WTC11 (cell line): Measurements from ENCODE around the gene AADACL4. TPM values are rescaled to one million over a fixed set of nuclear protein-coding genes. Genes with fewer than 3 reads are reported as not detected.
A peak's percentile ranks its signal among the peaks of the same experiment; 100 is the strongest.

Experiments
- ATAC-seq: fragments of 200-7000 bp; cut with Tn5 transposase; 2 replicates; pipeline ENCODE4 v1.10.0; 2021; ENCODE audit warnings: mild to moderate bottlenecking, moderate library complexity
- CTCF ChIA-PET: fragments of 300-600 bp; sonication (Branson Sonifier 250); formaldehyde crosslinking; loops from one replicate; lab custom pipeline; 2021; ENCODE audit warnings: antibody characterized with exemption; lab: Charles Lee
- POLR2A ChIA-PET: fragments of 350-600 bp; sonication (Branson Sonifier 250); formaldehyde crosslinking; loops from one replicate; lab custom pipeline; 2021; ENCODE audit warnings: antibody characterized with exemption; lab: Charles Lee
- DNase-seq: peaks from one replicate; pipeline ENCODE4 v3.0.0; 2021; ENCODE audit warnings: low spot score
- H3K27ac Mint-ChIP-seq: 2 replicates; pipeline ENCODE4 v1.8.0; 2021; ENCODE audit warnings: mixed read lengths
- H3K27me3 Mint-ChIP-seq: 2 replicates; pipeline ENCODE4 v1.8.0; 2021; ENCODE audit warnings: low read depth, mild to moderate bottlenecking, moderate library complexity, mixed read lengths
- H3K36me3 Mint-ChIP-seq: 2 replicates; pipeline ENCODE4 v1.8.0; 2021; ENCODE audit warnings: mixed read lengths
- H3K4me1 Mint-ChIP-seq: 2 replicates; pipeline ENCODE4 v1.8.0; 2022; ENCODE audit warnings: mixed read lengths
- H3K4me3 Mint-ChIP-seq: 2 replicates; pipeline ENCODE4 v1.8.0; 2021; ENCODE audit warnings: mild to moderate bottlenecking, moderate library complexity, mixed read lengths
- H3K9me3 Mint-ChIP-seq: 2 replicates; pipeline ENCODE4 v1.8.0; 2021; ENCODE audit warnings: mixed read lengths
- ESRRA ChIP-seq: sonication (generic); formaldehyde crosslinking; IDR thresholded peaks from 2 replicates; pipeline ENCODE4 v1.8.1; 2022; ENCODE audit warnings: mild to moderate bottlenecking, missing genetic modification reagents, borderline replicate concordance
- ETV6 ChIP-seq: sonication (generic); formaldehyde crosslinking; IDR thresholded peaks from 2 replicates; pipeline ENCODE4 v1.8.1; 2022; ENCODE audit warnings: mild to moderate bottlenecking, missing genetic modification reagents
- FOXK1 ChIP-seq: sonication (generic); formaldehyde crosslinking; IDR thresholded peaks from 2 replicates; pipeline ENCODE4 v1.8.0; 2022; ENCODE audit warnings: mild to moderate bottlenecking, moderate library complexity, missing genetic modification reagents
- NFE2L1 ChIP-seq: sonication (generic); formaldehyde crosslinking; IDR thresholded peaks from 2 replicates; pipeline ENCODE4 v1.8.1; 2023; ENCODE audit warnings: missing genetic modification reagents
- SP1 ChIP-seq: sonication (generic); formaldehyde crosslinking; conservative IDR thresholded peaks from 2 replicates; pipeline ENCODE4 v1.8.1; 2022; ENCODE audit warnings: missing genetic modification reagents
- TCF7 ChIP-seq: sonication (generic); formaldehyde crosslinking; IDR thresholded peaks from 2 replicates; pipeline ENCODE4 v1.8.0; 2022; ENCODE audit warnings: mild to moderate bottlenecking, low read depth, missing genetic modification reagents, moderate library complexity
- TEAD1 ChIP-seq: sonication (generic); formaldehyde crosslinking; IDR thresholded peaks from 2 replicates; pipeline ENCODE4 v1.8.0; 2022; ENCODE audit warnings: mild to moderate bottlenecking, missing genetic modification reagents
- ZNF121 ChIP-seq: sonication (generic); formaldehyde crosslinking; IDR thresholded peaks from 2 replicates; pipeline ENCODE4 v1.8.0; 2023; ENCODE audit warnings: missing genetic modification reagents
- ZNF219 ChIP-seq: sonication (generic); formaldehyde crosslinking; IDR thresholded peaks from 2 replicates; pipeline ENCODE4 v1.8.0; 2023; ENCODE audit warnings: missing genetic modification reagents, mild to moderate bottlenecking, borderline replicate concordance
- ZNF416 ChIP-seq: fragments of 250-450 bp; sonication (Bioruptor Pico); IDR thresholded peaks from 2 replicates; pipeline ENCODE4 v1.9.0; 2021; ENCODE audit warnings: mild to moderate bottlenecking, inconsistent platforms
- total RNA-seq: library from RNA; stranded (reverse); gene quantifications from 3 replicates; pipeline ENCODE4 v1.2.3, GENCODE V29; 2021
- TF ChIP-seq, protein P1 (sequence below): sonication (generic); formaldehyde crosslinking; IDR thresholded peaks from 2 replicates; pipeline ENCODE4 v1.8.0; 2022; ENCODE audit warnings: mild to moderate bottlenecking, missing genetic modification reagents
- TF ChIP-seq, protein P2 (sequence below): sonication (generic); formaldehyde crosslinking; IDR thresholded peaks from 2 replicates; pipeline ENCODE4 v1.8.0; 2023; ENCODE audit warnings: missing genetic modification reagents
- TF ChIP-seq, protein P3 (sequence below): fragments of 250-450 bp; sonication (Bioruptor Pico); IDR thresholded peaks from 2 replicates; pipeline ENCODE4 v1.9.0; 2021; ENCODE audit warnings: moderate library complexity, mild to moderate bottlenecking, inconsistent platforms, borderline replicate concordance
- TF ChIP-seq, protein P4 (sequence below): fragments of 250-450 bp; sonication (Bioruptor Pico); IDR thresholded peaks from 2 replicates; pipeline ENCODE4 v1.9.0; 2021; ENCODE audit warnings: mild to moderate bottlenecking
- TF ChIP-seq, protein P5 (sequence below): sonication (generic); formaldehyde crosslinking; IDR thresholded peaks from 2 replicates; pipeline ENCODE4 v1.8.1; 2022; ENCODE audit warnings: mild to moderate bottlenecking, missing genetic modification reagents, moderate library complexity, borderline replicate concordance
- TF ChIP-seq, protein P6 (sequence below): sonication (generic); formaldehyde crosslinking; IDR thresholded peaks from 2 replicates; pipeline ENCODE4 v1.8.1; 2023; ENCODE audit warnings: mild to moderate bottlenecking, missing genetic modification reagents

AADACL4 gene
- total RNA-seq, 1 experiment from 2014 or later, result 0.11 TPM

DNA sequence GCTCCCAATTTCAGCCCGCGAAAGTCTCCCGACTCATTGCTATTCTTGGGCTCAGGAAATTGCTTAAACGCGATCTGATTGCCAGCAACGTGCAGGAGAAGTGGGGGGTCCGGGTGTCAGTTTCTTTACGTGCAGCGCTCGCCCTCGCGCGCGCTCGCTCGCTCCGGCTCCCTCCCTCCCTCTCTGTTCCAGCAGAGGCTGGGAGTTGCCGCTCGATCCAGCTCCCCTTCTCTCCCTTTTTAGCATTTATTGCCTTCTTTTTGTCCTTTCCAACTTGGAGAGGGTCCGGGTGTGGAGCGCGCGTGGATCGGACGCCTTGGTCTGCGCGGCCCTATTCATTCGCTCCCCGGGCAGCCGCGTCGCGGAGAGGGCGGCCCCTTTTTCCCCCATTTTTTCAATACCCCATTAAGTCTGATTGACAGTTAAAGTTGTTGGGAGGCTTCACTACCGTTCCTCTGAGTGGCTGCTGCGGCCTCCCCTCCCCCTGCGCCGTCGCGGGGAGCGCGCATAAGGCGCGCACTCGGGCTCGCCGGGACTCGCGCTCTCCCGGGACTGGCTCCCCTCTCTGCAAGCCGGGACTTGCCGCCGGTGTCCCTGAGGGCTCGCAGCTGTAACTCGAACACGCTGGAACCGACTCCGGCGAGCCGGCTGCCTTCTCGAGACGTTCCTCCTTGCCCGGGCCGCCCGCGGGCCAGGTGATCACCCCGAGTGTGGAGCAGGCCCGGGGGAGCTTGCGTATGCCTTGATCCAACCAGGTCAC is 25.8 kb upstream of the AADACL4 start, which contains the start of gene DHRS3:
TSS of gene DHRS3 (minus strand) at position 310 of the 760 bp plus-strand sequence. CDS start 862 bp downstream, outside the sequence.
- ATAC-seq (peak; percentile 38), DNase-seq (peak; percentile 80)
- POLR2A ChIA-PET, result interaction anchor here (0.6 to 6.0 kb wide), 6 partner anchors 12 to 153 kb away, joined by 3 to 60 read pairs (median 4); no protein-coding TSS in a partner anchor
- Mint-ChIP-seq H3K4me3 (peak within 1 kb of the TSS; percentile 98), H3K27ac (peak within 1 kb of the TSS; percentile 96), H3K36me3 (peaks cover 5% of the 10 kb centered on the region), H3K4me1 (peaks cover 63% of the 10 kb centered on the region), H3K27me3 (no peaks in the 10 kb centered on the region), H3K9me3 (no peaks in the 10 kb centered on the region)
- TF ChIP-seq, protein P1, sequence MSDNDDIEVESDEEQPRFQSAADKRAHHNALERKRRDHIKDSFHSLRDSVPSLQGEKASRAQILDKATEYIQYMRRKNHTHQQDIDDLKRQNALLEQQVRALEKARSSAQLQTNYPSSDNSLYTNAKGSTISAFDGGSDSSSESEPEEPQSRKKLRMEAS, result 0 out of 2 replicates have a peak, but pooled peaks have one; percentile 20
- TF ChIP-seq ESRRA (CRISPR knock-in tag), result peak; percentile 34; the same call in 1 of the 2 replicates
- TF ChIP-seq ZNF219 (CRISPR knock-in tag), result no peak
- TF ChIP-seq, protein P2, sequence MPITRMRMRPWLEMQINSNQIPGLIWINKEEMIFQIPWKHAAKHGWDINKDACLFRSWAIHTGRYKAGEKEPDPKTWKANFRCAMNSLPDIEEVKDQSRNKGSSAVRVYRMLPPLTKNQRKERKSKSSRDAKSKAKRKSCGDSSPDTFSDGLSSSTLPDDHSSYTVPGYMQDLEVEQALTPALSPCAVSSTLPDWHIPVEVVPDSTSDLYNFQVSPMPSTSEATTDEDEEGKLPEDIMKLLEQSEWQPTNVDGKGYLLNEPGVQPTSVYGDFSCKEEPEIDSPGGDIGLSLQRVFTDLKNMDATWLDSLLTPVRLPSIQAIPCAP, result no peak; the same call in 1 of the 2 replicates
- TF ChIP-seq NFE2L1, result no peak
- 0 out of 2 replicates have a peak, but pooled peaks have one; percentile 30 for TF ChIP-seq TCF7 (CRISPR knock-in tag)
- TF ChIP-seq SP1 (CRISPR knock-in tag), result peak; percentile 20; the same call in 1 of the 2 replicates
- peak; percentile 15 for TF ChIP-seq FOXK1 (CRISPR knock-in tag)
- CTCF ChIA-PET, result interaction anchor here (1.1 to 8.3 kb wide), 10 partner anchors 12 to 494 kb away, joined by 3 to 107 read pairs (median 24); no protein-coding TSS in a partner anchor

DNA sequence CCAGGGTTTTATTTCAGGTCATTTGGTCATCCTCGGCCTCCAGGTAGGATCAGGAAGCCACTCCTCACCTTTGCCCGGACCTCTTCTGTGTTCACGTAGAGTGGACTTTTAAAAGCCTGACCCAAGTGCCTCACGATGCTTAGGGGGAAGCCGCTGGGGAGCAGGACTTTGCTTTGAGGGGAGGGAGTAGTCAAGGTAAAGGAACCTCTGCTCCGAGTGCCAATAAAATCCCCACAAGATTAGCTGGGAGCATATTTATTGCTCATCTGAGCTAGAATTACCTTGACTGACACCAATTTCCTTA is 25.3 kb upstream of the AADACL4 start:
- ATAC-seq, result no peak
- ChIA-PET CTCF (interaction anchor here (1.1 to 8.3 kb wide), 11 partner anchors 12 to 494 kb away, joined by 3 to 107 read pairs (median 14); no protein-coding TSS in a partner anchor), POLR2A (interaction anchor here (1.1 to 6.0 kb wide), 3 partner anchors 11 to 153 kb away, joined by 3 to 60 read pairs (median 5); no protein-coding TSS in a partner anchor)
- Mint-ChIP-seq H3K27me3 (no peaks in the 10 kb centered on the region), H3K36me3 (0 out of 2 replicates have a peak, but pooled peaks cover under 1% of the 10 kb centered on the region), H3K27ac (peak overlapping the region; percentile 96), H3K4me3 (peak overlapping the region; percentile 98), H3K4me1 (peaks cover 61% of the 10 kb centered on the region), H3K9me3 (no peaks in the 10 kb centered on the region)
- no peak for DNase-seq
- TF ChIP-seq, protein P3, sequence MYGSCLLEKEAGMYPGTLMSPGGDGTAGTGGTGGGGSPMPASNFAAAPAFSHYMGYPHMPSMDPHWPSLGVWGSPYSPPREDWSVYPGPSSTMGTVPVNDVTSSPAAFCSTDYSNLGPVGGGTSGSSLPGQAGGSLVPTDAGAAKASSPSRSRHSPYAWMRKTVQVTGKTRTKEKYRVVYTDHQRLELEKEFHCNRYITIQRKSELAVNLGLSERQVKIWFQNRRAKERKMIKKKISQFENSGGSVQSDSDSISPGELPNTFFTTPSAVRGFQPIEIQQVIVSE (CRISPR knock-in tag), result no peak
- TF ChIP-seq, protein P4, sequence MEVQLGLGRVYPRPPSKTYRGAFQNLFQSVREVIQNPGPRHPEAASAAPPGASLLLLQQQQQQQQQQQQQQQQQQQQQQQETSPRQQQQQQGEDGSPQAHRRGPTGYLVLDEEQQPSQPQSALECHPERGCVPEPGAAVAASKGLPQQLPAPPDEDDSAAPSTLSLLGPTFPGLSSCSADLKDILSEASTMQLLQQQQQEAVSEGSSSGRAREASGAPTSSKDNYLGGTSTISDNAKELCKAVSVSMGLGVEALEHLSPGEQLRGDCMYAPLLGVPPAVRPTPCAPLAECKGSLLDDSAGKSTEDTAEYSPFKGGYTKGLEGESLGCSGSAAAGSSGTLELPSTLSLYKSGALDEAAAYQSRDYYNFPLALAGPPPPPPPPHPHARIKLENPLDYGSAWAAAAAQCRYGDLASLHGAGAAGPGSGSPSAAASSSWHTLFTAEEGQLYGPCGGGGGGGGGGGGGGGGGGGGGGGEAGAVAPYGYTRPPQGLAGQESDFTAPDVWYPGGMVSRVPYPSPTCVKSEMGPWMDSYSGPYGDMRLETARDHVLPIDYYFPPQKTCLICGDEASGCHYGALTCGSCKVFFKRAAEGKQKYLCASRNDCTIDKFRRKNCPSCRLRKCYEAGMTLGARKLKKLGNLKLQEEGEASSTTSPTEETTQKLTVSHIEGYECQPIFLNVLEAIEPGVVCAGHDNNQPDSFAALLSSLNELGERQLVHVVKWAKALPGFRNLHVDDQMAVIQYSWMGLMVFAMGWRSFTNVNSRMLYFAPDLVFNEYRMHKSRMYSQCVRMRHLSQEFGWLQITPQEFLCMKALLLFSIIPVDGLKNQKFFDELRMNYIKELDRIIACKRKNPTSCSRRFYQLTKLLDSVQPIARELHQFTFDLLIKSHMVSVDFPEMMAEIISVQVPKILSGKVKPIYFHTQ (CRISPR knock-in tag), result peak; percentile 20; the same call in 1 of the 2 replicates

DNA sequence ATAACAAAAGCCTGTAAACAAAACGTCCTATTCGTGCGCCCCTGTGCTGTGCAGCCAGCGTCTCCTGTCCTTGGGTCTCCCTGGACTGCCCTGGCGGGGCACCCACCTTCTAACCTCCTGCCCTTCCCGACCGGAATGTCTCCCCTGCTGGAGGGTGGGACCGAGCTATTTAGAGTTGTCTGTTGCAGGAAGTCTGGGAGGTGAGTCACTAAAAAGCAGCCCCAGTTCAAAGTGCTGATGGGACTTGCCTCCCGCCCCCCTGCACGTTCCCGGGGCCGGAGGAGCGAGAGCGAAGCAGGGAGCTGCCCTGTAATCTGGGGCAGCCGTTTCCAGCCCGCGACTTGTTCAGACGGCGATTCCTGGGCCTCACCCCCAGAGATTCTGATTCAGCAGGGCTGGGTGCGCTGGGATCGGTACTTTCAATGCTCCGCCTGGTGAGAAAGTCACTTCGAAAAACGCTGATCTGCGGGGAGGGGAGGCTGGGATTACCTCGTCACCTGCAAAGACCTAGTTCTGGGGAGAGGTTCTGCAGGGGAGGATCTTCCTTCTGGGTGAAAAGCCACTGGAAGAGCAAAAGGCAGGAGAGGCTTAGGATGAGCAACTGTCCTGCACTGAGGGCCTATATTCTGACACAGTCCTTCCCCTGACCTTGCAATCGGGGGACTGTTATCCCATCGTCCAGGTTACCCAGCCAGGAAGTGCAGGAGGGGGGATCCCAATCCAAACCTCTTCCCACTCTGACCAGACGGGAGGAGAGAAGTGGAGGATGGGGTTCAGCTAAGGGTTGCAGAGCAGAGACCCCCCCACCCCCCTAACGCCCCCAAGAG is 24.7 kb upstream of the AADACL4 start:
- Mint-ChIP-seq H3K27me3 (no peaks in the 10 kb centered on the region), H3K27ac (peak overlapping the region; percentile 96), H3K36me3 (no peaks in the 10 kb centered on the region), H3K4me3 (peak overlapping the region; percentile 98), H3K9me3 (no peaks in the 10 kb centered on the region), H3K4me1 (peaks cover 57% of the 10 kb centered on the region)
- CTCF ChIA-PET, result interaction anchor here (0.9 to 8.3 kb wide), 14 partner anchors 11 to 495 kb away, joined by 3 to 107 read pairs (median 10); no protein-coding TSS in a partner anchor
- POLR2A ChIA-PET, result interaction anchor here (1.1 to 6.0 kb wide), 3 partner anchors 11 to 152 kb away, joined by 3 to 60 read pairs (median 5); no protein-coding TSS in a partner anchor
- ATAC-seq (peak; percentile 20), DNase-seq (peak; percentile 64)
- TF ChIP-seq, protein P5, sequence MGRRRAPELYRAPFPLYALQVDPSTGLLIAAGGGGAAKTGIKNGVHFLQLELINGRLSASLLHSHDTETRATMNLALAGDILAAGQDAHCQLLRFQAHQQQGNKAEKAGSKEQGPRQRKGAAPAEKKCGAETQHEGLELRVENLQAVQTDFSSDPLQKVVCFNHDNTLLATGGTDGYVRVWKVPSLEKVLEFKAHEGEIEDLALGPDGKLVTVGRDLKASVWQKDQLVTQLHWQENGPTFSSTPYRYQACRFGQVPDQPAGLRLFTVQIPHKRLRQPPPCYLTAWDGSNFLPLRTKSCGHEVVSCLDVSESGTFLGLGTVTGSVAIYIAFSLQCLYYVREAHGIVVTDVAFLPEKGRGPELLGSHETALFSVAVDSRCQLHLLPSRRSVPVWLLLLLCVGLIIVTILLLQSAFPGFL (CRISPR knock-in tag), result 0 out of 2 replicates have a peak, but pooled peaks have one; percentile 46
- TF ChIP-seq ETV6 (CRISPR knock-in tag) (peak; percentile 36; the same call in 1 of the 2 replicates), ZNF416 (CRISPR knock-in tag) (no peak), ZNF121 (CRISPR knock-in tag) (peak; percentile 93), SP1 (CRISPR knock-in tag) (0 out of 2 replicates have a peak, but pooled peaks have one; percentile 19), TEAD1 (peak; percentile 72)
- TF ChIP-seq, protein P6, sequence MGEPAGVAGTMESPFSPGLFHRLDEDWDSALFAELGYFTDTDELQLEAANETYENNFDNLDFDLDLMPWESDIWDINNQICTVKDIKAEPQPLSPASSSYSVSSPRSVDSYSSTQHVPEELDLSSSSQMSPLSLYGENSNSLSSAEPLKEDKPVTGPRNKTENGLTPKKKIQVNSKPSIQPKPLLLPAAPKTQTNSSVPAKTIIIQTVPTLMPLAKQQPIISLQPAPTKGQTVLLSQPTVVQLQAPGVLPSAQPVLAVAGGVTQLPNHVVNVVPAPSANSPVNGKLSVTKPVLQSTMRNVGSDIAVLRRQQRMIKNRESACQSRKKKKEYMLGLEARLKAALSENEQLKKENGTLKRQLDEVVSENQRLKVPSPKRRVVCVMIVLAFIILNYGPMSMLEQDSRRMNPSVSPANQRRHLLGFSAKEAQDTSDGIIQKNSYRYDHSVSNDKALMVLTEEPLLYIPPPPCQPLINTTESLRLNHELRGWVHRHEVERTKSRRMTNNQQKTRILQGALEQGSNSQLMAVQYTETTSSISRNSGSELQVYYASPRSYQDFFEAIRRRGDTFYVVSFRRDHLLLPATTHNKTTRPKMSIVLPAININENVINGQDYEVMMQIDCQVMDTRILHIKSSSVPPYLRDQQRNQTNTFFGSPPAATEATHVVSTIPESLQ (CRISPR knock-in tag), result no peak
